ENCODE measurements around the gene PSMG1.

- TF ChIP-seq CTCF (IDR thresholded peaks at IDR 0.05) (no peak), ZFX (IDR thresholded peaks at IDR 0.05; ENCODE audit: borderline replicate concordance) (no peak)
These were observed 7.6 kb downstream of the PSMG1 start for GRCh38 chr21:39175665-39176064.

Data from 22Rv1 (cell line).